ENCODE results near the gene IRF2BP2. TPM values are rescaled to one million over a fixed set of nuclear protein-coding genes. Genes with fewer than 3 reads are reported as not detected.

Gene IRF2BP2
- total and polyA plus RNA-seq, 2 of the 13 experiments (the other 11 are each of a cell fraction or from before 2014, with no cell fraction given): 140 to 147 TPM

DNA sequence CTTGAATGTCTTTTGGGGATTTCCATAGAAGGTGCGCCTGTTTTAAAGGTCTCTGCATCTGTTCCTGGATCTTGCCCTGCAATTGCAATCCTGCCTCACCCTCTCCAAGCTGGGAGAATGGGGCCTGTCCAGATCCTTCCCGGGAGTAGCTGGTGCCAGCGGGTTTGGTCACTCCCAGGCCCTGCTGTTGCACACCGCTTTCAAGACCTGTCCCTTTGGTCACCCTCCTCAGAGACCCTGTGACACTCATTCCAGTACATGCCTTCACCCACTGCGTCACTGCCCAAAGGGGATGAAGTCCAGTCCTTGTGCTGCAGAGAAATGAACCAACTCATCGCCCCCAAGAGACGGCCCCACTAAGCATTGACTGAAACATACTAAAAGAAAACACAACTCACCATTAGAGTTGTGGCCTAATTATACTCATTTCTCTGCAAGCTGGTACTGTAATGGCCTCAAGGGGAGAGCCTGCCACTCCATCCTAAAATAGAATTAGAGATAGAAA is 1.9 kb upstream of the IRF2BP2 start (continued):
- TF ChIP-seq, protein P1, sequence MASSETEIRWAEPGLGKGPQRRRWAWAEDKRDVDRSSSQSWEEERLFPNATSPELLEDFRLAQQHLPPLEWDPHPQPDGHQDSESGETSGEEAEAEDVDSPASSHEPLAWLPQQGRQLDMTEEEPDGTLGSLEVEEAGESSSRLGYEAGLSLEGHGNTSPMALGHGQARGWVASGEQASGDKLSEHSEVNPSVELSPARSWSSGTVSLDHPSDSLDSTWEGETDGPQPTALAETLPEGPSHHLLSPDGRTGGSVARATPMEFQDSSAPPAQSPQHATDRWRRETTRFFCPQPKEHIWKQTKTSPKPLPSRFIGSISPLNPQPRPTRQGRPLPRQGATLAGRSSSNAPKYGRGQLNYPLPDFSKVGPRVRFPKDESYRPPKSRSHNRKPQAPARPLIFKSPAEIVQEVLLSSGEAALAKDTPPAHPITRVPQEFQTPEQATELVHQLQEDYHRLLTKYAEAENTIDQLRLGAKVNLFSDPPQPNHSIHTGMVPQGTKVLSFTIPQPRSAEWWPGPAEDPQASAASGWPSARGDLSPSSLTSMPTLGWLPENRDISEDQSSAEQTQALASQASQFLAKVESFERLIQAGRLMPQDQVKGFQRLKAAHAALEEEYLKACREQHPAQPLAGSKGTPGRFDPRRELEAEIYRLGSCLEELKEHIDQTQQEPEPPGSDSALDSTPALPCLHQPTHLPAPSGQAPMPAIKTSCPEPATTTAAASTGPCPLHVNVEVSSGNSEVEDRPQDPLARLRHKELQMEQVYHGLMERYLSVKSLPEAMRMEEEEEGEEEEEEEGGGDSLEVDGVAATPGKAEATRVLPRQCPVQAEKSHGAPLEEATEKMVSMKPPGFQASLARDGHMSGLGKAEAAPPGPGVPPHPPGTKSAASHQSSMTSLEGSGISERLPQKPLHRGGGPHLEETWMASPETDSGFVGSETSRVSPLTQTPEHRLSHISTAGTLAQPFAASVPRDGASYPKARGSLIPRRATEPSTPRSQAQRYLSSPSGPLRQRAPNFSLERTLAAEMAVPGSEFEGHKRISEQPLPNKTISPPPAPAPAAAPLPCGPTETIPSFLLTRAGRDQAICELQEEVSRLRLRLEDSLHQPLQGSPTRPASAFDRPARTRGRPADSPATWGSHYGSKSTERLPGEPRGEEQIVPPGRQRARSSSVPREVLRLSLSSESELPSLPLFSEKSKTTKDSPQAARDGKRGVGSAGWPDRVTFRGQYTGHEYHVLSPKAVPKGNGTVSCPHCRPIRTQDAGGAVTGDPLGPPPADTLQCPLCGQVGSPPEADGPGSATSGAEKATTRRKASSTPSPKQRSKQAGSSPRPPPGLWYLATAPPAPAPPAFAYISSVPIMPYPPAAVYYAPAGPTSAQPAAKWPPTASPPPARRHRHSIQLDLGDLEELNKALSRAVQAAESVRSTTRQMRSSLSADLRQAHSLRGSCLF (CRISPR knock-in tag; IDR thresholded peaks at IDR 0.05; ENCODE audit: borderline replicate concordance): no peak
- TF ChIP-seq ZNF225 (CRISPR knock-in tag; IDR thresholded peaks at IDR 0.05) (no peak), ARNT2 (CRISPR knock-in tag; IDR thresholded peaks at IDR 0.05; ENCODE audit: low read depth) (peak; percentile 6; the same call in 1 of the 2 replicates), SMARCC2 (IDR thresholded peaks at IDR 0.05) (no peak), MYNN (CRISPR knock-in tag; IDR thresholded peaks at IDR 0.05; ENCODE audit: low read depth) (no peak), ZFP36L2 (CRISPR knock-in tag; IDR thresholded peaks at IDR 0.05) (no peak), ZNF703 (CRISPR knock-in tag; IDR thresholded peaks at IDR 0.05; ENCODE audit: borderline replicate concordance) (no peak), ATAD3A (CRISPR knock-in tag; IDR thresholded peaks at IDR 0.05) (no peak; the same call in 1 of the 2 replicates)
- TF ChIP-seq, protein P2, sequence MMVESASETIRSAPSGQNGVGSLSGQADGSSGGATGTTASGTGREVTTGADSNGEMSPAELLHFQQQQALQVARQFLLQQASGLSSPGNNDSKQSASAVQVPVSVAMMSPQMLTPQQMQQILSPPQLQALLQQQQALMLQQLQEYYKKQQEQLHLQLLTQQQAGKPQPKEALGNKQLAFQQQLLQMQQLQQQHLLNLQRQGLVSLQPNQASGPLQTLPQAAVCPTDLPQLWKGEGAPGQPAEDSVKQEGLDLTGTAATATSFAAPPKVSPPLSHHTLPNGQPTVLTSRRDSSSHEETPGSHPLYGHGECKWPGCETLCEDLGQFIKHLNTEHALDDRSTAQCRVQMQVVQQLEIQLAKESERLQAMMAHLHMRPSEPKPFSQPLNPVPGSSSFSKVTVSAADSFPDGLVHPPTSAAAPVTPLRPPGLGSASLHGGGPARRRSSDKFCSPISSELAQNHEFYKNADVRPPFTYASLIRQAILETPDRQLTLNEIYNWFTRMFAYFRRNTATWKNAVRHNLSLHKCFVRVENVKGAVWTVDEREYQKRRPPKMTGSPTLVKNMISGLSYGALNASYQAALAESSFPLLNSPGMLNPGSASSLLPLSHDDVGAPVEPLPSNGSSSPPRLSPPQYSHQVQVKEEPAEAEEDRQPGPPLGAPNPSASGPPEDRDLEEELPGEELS (CRISPR knock-in tag; IDR thresholded peaks at IDR 0.05): no peak
- TF ChIP-seq, protein P3, sequence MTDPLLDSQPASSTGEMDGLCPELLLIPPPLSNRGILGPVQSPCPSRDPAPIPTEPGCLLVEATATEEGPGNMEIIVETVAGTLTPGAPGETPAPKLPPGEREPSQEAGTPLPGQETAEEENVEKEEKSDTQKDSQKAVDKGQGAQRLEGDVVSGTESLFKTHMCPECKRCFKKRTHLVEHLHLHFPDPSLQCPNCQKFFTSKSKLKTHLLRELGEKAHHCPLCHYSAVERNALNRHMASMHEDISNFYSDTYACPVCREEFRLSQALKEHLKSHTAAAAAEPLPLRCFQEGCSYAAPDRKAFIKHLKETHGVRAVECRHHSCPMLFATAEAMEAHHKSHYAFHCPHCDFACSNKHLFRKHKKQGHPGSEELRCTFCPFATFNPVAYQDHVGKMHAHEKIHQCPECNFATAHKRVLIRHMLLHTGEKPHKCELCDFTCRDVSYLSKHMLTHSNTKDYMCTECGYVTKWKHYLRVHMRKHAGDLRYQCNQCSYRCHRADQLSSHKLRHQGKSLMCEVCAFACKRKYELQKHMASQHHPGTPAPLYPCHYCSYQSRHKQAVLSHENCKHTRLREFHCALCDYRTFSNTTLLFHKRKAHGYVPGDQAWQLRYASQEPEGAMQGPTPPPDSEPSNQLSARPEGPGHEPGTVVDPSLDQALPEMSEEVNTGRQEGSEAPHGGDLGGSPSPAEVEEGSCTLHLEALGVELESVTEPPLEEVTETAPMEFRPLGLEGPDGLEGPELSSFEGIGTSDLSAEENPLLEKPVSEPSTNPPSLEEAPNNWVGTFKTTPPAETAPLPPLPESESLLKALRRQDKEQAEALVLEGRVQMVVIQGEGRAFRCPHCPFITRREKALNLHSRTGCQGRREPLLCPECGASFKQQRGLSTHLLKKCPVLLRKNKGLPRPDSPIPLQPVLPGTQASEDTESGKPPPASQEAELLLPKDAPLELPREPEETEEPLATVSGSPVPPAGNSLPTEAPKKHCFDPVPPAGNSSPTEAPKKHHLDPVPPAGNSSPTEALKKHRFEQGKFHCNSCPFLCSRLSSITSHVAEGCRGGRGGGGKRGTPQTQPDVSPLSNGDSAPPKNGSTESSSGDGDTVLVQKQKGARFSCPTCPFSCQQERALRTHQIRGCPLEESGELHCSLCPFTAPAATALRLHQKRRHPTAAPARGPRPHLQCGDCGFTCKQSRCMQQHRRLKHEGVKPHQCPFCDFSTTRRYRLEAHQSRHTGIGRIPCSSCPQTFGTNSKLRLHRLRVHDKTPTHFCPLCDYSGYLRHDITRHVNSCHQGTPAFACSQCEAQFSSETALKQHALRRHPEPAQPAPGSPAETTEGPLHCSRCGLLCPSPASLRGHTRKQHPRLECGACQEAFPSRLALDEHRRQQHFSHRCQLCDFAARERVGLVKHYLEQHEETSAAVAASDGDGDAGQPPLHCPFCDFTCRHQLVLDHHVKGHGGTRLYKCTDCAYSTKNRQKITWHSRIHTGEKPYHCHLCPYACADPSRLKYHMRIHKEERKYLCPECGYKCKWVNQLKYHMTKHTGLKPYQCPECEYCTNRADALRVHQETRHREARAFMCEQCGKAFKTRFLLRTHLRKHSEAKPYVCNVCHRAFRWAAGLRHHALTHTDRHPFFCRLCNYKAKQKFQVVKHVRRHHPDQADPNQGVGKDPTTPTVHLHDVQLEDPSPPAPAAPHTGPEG (CRISPR knock-in tag; IDR thresholded peaks at IDR 0.05): no peak
- TF ChIP-seq, protein P4, sequence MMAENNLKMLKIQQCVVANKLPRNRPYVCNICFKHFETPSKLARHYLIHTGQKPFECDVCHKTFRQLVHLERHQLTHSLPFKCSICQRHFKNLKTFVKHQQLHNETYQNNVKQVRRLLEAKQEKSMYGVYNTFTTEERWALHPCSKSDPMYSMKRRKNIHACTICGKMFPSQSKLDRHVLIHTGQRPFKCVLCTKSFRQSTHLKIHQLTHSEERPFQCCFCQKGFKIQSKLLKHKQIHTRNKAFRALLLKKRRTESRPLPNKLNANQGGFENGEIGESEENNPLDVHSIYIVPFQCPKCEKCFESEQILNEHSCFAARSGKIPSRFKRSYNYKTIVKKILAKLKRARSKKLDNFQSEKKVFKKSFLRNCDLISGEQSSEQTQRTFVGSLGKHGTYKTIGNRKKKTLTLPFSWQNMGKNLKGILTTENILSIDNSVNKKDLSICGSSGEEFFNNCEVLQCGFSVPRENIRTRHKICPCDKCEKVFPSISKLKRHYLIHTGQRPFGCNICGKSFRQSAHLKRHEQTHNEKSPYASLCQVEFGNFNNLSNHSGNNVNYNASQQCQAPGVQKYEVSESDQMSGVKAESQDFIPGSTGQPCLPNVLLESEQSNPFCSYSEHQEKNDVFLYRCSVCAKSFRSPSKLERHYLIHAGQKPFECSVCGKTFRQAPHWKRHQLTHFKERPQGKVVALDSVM (CRISPR knock-in tag; IDR thresholded peaks at IDR 0.05): no peak
- TF ChIP-seq, protein P5, sequence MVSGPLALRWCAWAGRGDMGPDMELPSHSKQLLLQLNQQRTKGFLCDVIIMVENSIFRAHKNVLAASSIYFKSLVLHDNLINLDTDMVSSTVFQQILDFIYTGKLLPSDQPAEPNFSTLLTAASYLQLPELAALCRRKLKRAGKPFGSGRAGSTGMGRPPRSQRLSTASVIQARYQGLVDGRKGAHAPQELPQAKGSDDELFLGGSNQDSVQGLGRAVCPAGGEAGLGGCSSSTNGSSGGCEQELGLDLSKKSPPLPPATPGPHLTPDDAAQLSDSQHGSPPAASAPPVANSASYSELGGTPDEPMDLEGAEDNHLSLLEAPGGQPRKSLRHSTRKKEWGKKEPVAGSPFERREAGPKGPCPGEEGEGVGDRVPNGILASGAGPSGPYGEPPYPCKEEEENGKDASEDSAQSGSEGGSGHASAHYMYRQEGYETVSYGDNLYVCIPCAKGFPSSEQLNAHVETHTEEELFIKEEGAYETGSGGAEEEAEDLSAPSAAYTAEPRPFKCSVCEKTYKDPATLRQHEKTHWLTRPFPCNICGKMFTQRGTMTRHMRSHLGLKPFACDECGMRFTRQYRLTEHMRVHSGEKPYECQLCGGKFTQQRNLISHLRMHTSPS (CRISPR knock-in tag; IDR thresholded peaks at IDR 0.05; ENCODE audit: low read depth): no peak

Data from HepG2 (cell line).